Heart left ventricle (tissue), 16 donors: ENCODE measurements around the gene DNAJB6. TPM values are rescaled to one million over a fixed set of nuclear protein-coding genes. Genes with fewer than 3 reads are reported as not detected.
A peak's percentile ranks its signal among the peaks of the same experiment; 100 is the strongest.

ENCODE experiments used
- ATAC-seq, 4 donors: fragments of 200-7000 bp; cut with Tn5 transposase; one replicate each; pipeline ENCODE4 v1.9.1; 2020 to 2022; ENCODE audit warnings: moderate library complexity in 4 of 4, mild to moderate bottlenecking in 3 of 4, moderate number of reproducible peaks in 1 of 4
- DNase-seq, 5 donors: peaks; one replicate each; pipeline ENCODE4 v3.0.0-alpha.2; 2020
- H3K27ac ChIP-seq, 12 donors: fragments of 200-600 bp; sonication (generic) in 4 of 12; one replicate each; pipeline versions ENCODE4 v1.5.0 to v1.8.0; 2016 to 2022; ENCODE audit warnings: mild to moderate bottlenecking in 2 of 12
- H3K27me3 ChIP-seq, 9 donors: fragments of 200-600 bp; sonication (generic) in 2 of 9; one replicate each; pipeline versions ENCODE4 v1.5.1 to v1.8.0; 2016 to 2022; ENCODE audit warnings: mild to moderate bottlenecking in 3 of 9
- H3K36me3 ChIP-seq, 9 donors: fragments of 200-600 bp; sonication (generic) in 2 of 9; one replicate each; pipeline versions ENCODE4 v1.5.0 to v1.8.0; 2018 to 2022; ENCODE audit warnings: mild to moderate bottlenecking in 2 of 9
- H3K4me1 ChIP-seq, 12 donors: fragments of 200-600 bp; sonication (generic) in 4 of 12; one replicate each; pipeline versions ENCODE4 v1.5.0 to v1.8.0; 2016 to 2022; ENCODE audit warnings: mild to moderate bottlenecking in 3 of 12
- H3K4me3 ChIP-seq, 12 donors: fragments of 200-600 bp; sonication (generic) in 4 of 12; one replicate each; pipeline versions ENCODE4 v1.5.0 to v1.8.0; 2017 to 2022; ENCODE audit warnings: mild to moderate bottlenecking in 9 of 12, moderate library complexity in 4 of 12
- H3K9me3 ChIP-seq, 12 donors: fragments of 200-600 bp; sonication (generic) in 4 of 12; one replicate each; pipeline versions ENCODE4 v1.5.0 to v1.8.0; 2016 to 2022; ENCODE audit warnings: mild to moderate bottlenecking in 1 of 12
- CTCF ChIP-seq, 12 donors: fragments of 200-600 bp; sonication (generic) in 4 of 12; IDR thresholded peaks; one replicate each; pipeline versions ENCODE4 v1.5.0 to v1.8.0; 2018 to 2022; ENCODE audit warnings: antibody characterized with exemption in 12 of 12, mild to moderate bottlenecking in 5 of 12
- POLR2A ChIP-seq, 2 donors: fragments of 450-650 bp; IDR thresholded peaks; one replicate each; pipeline ENCODE4 v1.6.1; 2017; ENCODE audit warnings: antibody characterized with exemption in 2 of 2, mild to moderate bottlenecking in 2 of 2, moderate library complexity in 2 of 2
- WGBS, 4 donors: extraction: QIAGEN DNeasy Blood & Tissue Kit in 2 of 4; methylation state at CpG; one replicate each; pipeline versions ENCODE4 v1.1.5 to v1.1.7; 2013 to 2018; 5-methylcytosine and 5-hydroxymethylcytosine counted together
- intact Hi-C, 10 donors: fragments of 100-400 bp; cut with DNase I; formaldehyde crosslinking; loops; one replicate each; pipeline versions ENCODE4 v1.11.1 to v1.14.2; 2022
- long read RNA-seq, 3 donors: library from polyadenylated mRNA; unstranded; transcript quantifications; one replicate each; pipeline ENCODE4 v2.0.0, GENCODE V29; 2020 to 2021
- polyA plus RNA-seq, 2 donors: library from polyadenylated mRNA; stranded (reverse); fragments of 200-250 nt; gene quantifications; one replicate each; pipeline ENCODE4 v1.2.3, GENCODE V29; 2013
- total RNA-seq, 9 donors: library from RNA; depleted of rRNA in 2 of 9; stranded (reverse); fragments of >200 nt in 2 of 9; fragmentation: NEBNext Ultra II Directional in 3 of 9; extraction: Animal tissue kit (Norgen Biotek cat#: 25700) in 3 of 9; gene quantifications; one replicate each; pipeline versions ENCODE4 v1.1.0 to v1.2.4, GENCODE V29; 2016 to 2023
- donor health status: ischemic (EF 13 %, LVEDD 7.1; RV severe dilation, severe dysfunction).
- donor health status: healthy with polysubstance abuse.
- donor health status: DM: no; HTN: yes; CAD: no.
- donor health status: DM: no; HTN: no; CAD: no.
- donor health status: ischemic (EF 25% LVEDD 6.9; RV normal size, moderate dysfunction).
- donor health status: ischemic (EF 25% LVEDD 5.7; RV mildly dilated, moderate dysfunction).
- donor health status: healthy.
- donor health status: DM: yes; HTN: yes; CAD: no.
- donor health status: ischemic (EF 35%, LVEDD 5.7; RV mildly dilated, moderate dysfunction).
- donor health status: nonischemic (EF 11% LVEDD 7.7; RV severe dilation, severe dysfunction).
- donor health status: DM: yes; HTN: yes; CAD: no.
- donor health status: PGD.
- donor health status: ischemic (EF 29% LVEDD 5.4; RV normal size, mild dysfunction).
- donor health status: nonischemic (EF 23%, LVEDD 6.1; RV moderate dilation, normal function).

DNAJB6 gene
- 100 to 1,000 TPM; 123 to 195 (median 162) TPM for total RNA-seq
- 100 to 1,000 TPM; 118 to 237 TPM for polyA plus RNA-seq
- long read RNA-seq, donor 1, transcript DNAJB6-201 (10 exons, 2,527 nt) = major isoform, 286 of 435 reads
- long read RNA-seq, donor 1, transcript DNAJB6-204 (8 exons, 1,609 nt) = minor isoform, 33 of 435 reads
- long read RNA-seq, donor 1, partial matches to known transcripts = 47 of 435 reads
- long read RNA-seq, donor 1, other reads (novel, unspliced or antisense) = 69 of 435 reads
- long read RNA-seq, donor 2, transcript DNAJB6-201 (10 exons, 2,527 nt) = major isoform, 1,065 of 1,417 reads
- long read RNA-seq, donor 2, transcript DNAJB6-204 (8 exons, 1,609 nt) = minor isoform, 115 of 1,417 reads
- long read RNA-seq, donor 2, transcript DNAJB6-209 (7 exons, 1,159 nt) = minor isoform, 14 of 1,417 reads
- long read RNA-seq, donor 2, partial matches to known transcripts = 58 of 1,417 reads
- long read RNA-seq, donor 2, other reads (novel, unspliced or antisense) = 165 of 1,417 reads
- long read RNA-seq, donor 3, full-length matches to known transcripts = 360 of 462 reads
- long read RNA-seq, donor 3, partial matches to known transcripts = 30 of 462 reads
- long read RNA-seq, donor 3, other reads (novel, unspliced or antisense) = 72 of 462 reads

- Histone ChIP-seq H3K4me3 (peak within 1 kb of the TSS; percentile 46 to 99 (median 81)), H3K9me3 (no peaks in the 10 kb centered on the region), H3K4me1 (peaks cover 7 to 49% (median 32%) of the 10 kb centered on the region in 12 donors), H3K27ac (peak within 1 kb of the TSS; percentile 88 to 100 (median 97)), H3K36me3 (no peaks in the 10 kb centered on the region), H3K27me3 (no peaks in the 10 kb centered on the region)
- TF ChIP-seq CTCF (IDR thresholded peaks at IDR 0.05) (no peak), POLR2A (IDR thresholded peaks at IDR 0.05) (peak; percentile 78 to 95)
- intact Hi-C loops = loop anchor here in 5 of 10 donors (2.0 to 10.0 kb wide), 6 partner anchors 41 to 192 kb away; no protein-coding TSS in a partner anchor
- peak; percentile 94 to 98 (median 95) for DNase-seq
- 0 to 1% (median 0%) methylated on average over 42 to 114 of the region's 114 CpGs for WGBS, 4 donors
- peak; percentile 76 to 92 (median 88) for ATAC-seq
Measured at GRCh38 chr7:157336383-157337315, at the start of gene DNAJB6. Gene DNAJB6, plus strand, starts transcription at chr7:157337004. Its CDS starts 21,569 bp downstream, at chr7:157358573.

DNA sequence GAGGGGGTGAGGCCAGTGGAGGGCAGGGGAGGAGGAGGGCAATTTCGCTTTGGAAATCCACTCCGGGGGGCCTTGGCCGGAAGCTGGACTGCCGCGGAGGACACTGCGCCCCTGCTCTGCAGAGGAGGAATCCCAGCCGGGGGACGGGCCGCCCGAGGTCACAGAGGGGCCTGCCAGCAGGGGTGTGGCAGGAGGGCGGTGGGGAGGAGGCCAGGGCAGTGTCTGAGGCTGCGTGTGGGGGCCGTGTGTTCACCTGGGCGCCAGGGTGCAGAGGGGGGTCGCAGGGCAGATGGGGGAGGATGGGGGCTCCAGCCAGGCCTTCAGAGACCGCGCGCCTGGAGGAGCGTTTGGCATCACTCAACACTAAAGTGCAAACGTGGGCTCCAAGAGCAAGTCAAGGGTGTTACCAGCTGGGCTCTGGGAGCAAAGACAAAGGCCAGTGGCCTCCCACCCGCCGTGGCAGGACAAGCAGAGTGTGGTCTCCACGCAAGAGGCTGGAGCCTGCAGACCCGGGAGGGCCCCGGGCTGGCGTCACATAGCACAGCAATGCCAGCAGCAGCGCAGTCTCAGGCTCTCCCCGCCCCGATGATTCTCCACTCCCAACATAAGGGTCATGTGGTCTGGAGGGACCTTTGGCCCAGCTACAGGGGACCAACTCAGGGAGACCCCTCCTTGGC, 45.3 kb upstream of the DNAJB6 start:
- no peaks in the 10 kb centered on the region for H3K4me1 ChIP-seq
- intact Hi-C loops = no loop called here

GRCh38 chr7:157292258-157292657, 44.5 kb upstream of the DNAJB6 start:
- ATAC-seq (no peak), DNase-seq (no peak)
- WGBS, 4 donors = 91 to 95% (median 94%) methylated on average over 9 of the region's 9 CpGs
- no peak for TF ChIP-seq CTCF (IDR thresholded peaks at IDR 0.05)
- TF ChIP-seq POLR2A (IDR thresholded peaks at IDR 0.05) = no peak
- no peaks in the 10 kb centered on the region for H3K27me3 ChIP-seq
- H3K4me3 ChIP-seq = no peak overlapping the region
- H3K9me3 ChIP-seq = no peaks in the 10 kb centered on the region
- no peak overlapping the region for H3K27ac ChIP-seq
- no peaks in the 10 kb centered on the region for H3K4me1 ChIP-seq
- intact Hi-C loops = no loop called here
- no peaks in the 10 kb centered on the region for H3K36me3 ChIP-seq

More for the DNA sequence above, 45.3 kb upstream of the DNAJB6 start:
- H3K27ac ChIP-seq = no peak overlapping the region
- H3K36me3 ChIP-seq = no peaks in the 10 kb centered on the region
- ATAC-seq (no peak), DNase-seq (no peak)
- no peaks in the 10 kb centered on the region for H3K9me3 ChIP-seq
- no peak overlapping the region for H3K4me3 ChIP-seq
- no peaks in the 10 kb centered on the region for H3K27me3 ChIP-seq
- WGBS, 4 donors = 74 to 82% (median 81%) methylated on average over 21 to 29 of the region's 29 CpGs
- no peak for TF ChIP-seq POLR2A (IDR thresholded peaks at IDR 0.05)
- no peak for TF ChIP-seq CTCF (IDR thresholded peaks at IDR 0.05)
